Measurements from ENCODE around the gene BNC2. TPM values are rescaled to one million over a fixed set of nuclear protein-coding genes. Genes with fewer than 3 reads are reported as not detected.

The BNC2 gene
- total RNA-seq, 1 experiment from 2014 or later = not detected

- Mint-ChIP-seq H3K9me3 (ENCODE audit: low read depth, unreplicated experiment) (no peaks in the 10 kb centered on the region), H3K4me3 (ENCODE audit: low read depth, unreplicated experiment) (no peak overlapping the region), H3K27me3 (ENCODE audit: unreplicated experiment) (no peaks in the 10 kb centered on the region), H3K27ac (ENCODE audit: unreplicated experiment) (no peak overlapping the region), H3K36me3 (ENCODE audit: insufficient read depth, unreplicated experiment) (no peaks in the 10 kb centered on the region), H3K4me1 (ENCODE audit: low read depth, unreplicated experiment) (no peaks in the 10 kb centered on the region)
- TF ChIP-seq, protein P1, sequence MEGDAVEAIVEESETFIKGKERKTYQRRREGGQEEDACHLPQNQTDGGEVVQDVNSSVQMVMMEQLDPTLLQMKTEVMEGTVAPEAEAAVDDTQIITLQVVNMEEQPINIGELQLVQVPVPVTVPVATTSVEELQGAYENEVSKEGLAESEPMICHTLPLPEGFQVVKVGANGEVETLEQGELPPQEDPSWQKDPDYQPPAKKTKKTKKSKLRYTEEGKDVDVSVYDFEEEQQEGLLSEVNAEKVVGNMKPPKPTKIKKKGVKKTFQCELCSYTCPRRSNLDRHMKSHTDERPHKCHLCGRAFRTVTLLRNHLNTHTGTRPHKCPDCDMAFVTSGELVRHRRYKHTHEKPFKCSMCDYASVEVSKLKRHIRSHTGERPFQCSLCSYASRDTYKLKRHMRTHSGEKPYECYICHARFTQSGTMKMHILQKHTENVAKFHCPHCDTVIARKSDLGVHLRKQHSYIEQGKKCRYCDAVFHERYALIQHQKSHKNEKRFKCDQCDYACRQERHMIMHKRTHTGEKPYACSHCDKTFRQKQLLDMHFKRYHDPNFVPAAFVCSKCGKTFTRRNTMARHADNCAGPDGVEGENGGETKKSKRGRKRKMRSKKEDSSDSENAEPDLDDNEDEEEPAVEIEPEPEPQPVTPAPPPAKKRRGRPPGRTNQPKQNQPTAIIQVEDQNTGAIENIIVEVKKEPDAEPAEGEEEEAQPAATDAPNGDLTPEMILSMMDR (IDR thresholded peaks at IDR 0.05; ENCODE audit: unreplicated experiment) = no peak
- intact Hi-C loops (cut with micrococcal nuclease; ENCODE audit: unreplicated experiment) = no loop called here
- DNase-seq = no peak
- CTCF ChIA-PET = interaction anchor here (0.5 kb wide), 1 partner anchor 366 kb away, joined by 3 read pairs; no protein-coding TSS in a partner anchor
- BruUV-seq (replicated peaks) = no TSS peak
Observed at GRCh38 chr9:16640649-16641048, 229.8 kb downstream of the BNC2 start.

DNA sequence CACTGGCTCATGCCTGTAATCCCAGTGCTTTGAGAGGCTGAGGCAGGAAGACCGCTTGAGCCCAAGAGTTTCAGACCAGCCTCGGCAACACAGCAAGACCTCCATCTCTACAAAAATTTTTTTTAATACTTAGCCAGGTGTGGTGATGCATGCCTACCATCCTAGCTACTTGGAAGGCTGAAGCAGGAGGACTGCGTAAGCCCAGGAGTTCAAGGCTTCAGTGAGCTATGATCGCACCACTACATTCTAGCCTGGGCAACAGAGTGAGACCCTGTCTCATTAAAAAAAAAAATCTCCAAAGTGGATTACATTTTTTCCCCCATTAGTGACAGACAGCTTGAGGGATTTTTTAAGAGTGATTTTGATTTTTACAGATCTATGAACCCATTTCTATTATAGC is 230.8 kb downstream of the BNC2 start:
- intact Hi-C loops (cut with micrococcal nuclease; ENCODE audit: unreplicated experiment) = no loop called here
- no peaks in the 10 kb centered on the region for H3K4me1 Mint-ChIP-seq (ENCODE audit: low read depth, unreplicated experiment)
- no TSS peak for BruUV-seq (replicated peaks)
- no peaks in the 10 kb centered on the region for H3K27me3 Mint-ChIP-seq (ENCODE audit: unreplicated experiment)
- TF ChIP-seq, protein P1 (IDR thresholded peaks at IDR 0.05; ENCODE audit: unreplicated experiment) = no peak
- H3K27ac Mint-ChIP-seq (ENCODE audit: unreplicated experiment) = no peak overlapping the region
- H3K4me3 Mint-ChIP-seq (ENCODE audit: low read depth, unreplicated experiment) = no peak overlapping the region
- DNase-seq = no peak
- H3K9me3 Mint-ChIP-seq (ENCODE audit: low read depth, unreplicated experiment) = no peaks in the 10 kb centered on the region
- CTCF ChIA-PET = no interaction called here
- no peaks in the 10 kb centered on the region for H3K36me3 Mint-ChIP-seq (ENCODE audit: insufficient read depth, unreplicated experiment)

- CTCF ChIA-PET = no interaction called here
Observed at GRCh38 chr9:16637911-16638310, 232.6 kb downstream of the BNC2 start.

DNA sequence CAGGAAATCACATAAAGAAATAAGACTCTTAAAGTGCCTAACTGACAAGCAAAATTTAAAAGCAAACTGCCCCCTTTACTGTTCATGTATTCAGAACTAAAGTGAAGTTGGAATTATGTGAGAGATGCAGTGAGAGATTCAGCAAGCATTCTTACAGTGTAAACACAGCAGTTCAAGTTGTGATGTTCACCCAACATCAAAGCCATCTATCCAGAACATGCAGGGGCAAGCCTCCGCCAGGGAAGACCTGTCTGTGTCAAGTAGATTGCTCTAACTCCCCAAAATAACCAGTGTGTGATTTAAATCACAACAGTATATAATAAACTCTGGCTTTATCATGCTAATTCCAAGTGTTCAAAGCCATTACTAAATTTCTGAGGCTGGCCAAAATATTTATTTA is 233.3 kb downstream of the BNC2 start:
- no peaks in the 10 kb centered on the region for H3K9me3 Mint-ChIP-seq (ENCODE audit: low read depth, unreplicated experiment)
- DNase-seq = no peak
- CTCF ChIA-PET = no interaction called here
- TF ChIP-seq, protein P1 (IDR thresholded peaks at IDR 0.05; ENCODE audit: unreplicated experiment) = no peak
- H3K4me3 Mint-ChIP-seq (ENCODE audit: low read depth, unreplicated experiment) = no peak overlapping the region
- H3K27me3 Mint-ChIP-seq (ENCODE audit: unreplicated experiment) = no peaks in the 10 kb centered on the region
- no peaks in the 10 kb centered on the region for H3K36me3 Mint-ChIP-seq (ENCODE audit: insufficient read depth, unreplicated experiment)
- no peak overlapping the region for H3K27ac Mint-ChIP-seq (ENCODE audit: unreplicated experiment)
- no peaks in the 10 kb centered on the region for H3K4me1 Mint-ChIP-seq (ENCODE audit: low read depth, unreplicated experiment)
- intact Hi-C loops (cut with micrococcal nuclease; ENCODE audit: unreplicated experiment) = no loop called here
- BruUV-seq (replicated peaks) = no TSS peak

More at GRCh38 chr9:16637911-16638310, 232.6 kb downstream of the BNC2 start:
- no peak for DNase-seq
- Mint-ChIP-seq H3K36me3 (ENCODE audit: insufficient read depth, unreplicated experiment) (no peaks in the 10 kb centered on the region), H3K4me3 (ENCODE audit: low read depth, unreplicated experiment) (no peak overlapping the region), H3K27ac (ENCODE audit: unreplicated experiment) (no peak overlapping the region), H3K9me3 (ENCODE audit: low read depth, unreplicated experiment) (no peaks in the 10 kb centered on the region), H3K27me3 (ENCODE audit: unreplicated experiment) (no peaks in the 10 kb centered on the region), H3K4me1 (ENCODE audit: low read depth, unreplicated experiment) (no peaks in the 10 kb centered on the region)
- TF ChIP-seq, protein P1 (IDR thresholded peaks at IDR 0.05; ENCODE audit: unreplicated experiment) = no peak
- BruUV-seq (replicated peaks) = no TSS peak
- intact Hi-C loops (cut with micrococcal nuclease; ENCODE audit: unreplicated experiment) = no loop called here

Data from Calu3 (cell line).